H1 (cell line): Measurements from ENCODE around the gene UXT.

Experiments
- EZH2 ChIP-seq: fragments of 200-600 bp; sonication (generic); IDR thresholded peaks from 2 replicates; pipeline ENCODE4 v1.7.1; 2012; ENCODE audit warnings: low read depth, mild to moderate bottlenecking, moderate library complexity, low read length, inconsistent platforms; ENCODE audit not compliant: severe bottlenecking
- NRF1 ChIP-seq: IDR thresholded peaks from 2 replicates; pipeline ENCODE4 v1.6.1; 2011; ENCODE audit warnings: mild to moderate bottlenecking, low read depth, low read length, improper control_type of control experiment
- SUZ12 ChIP-seq: fragments of 200-600 bp; sonication (generic); IDR thresholded peaks from 2 replicates; pipeline ENCODE4 v1.6.1; 2012; ENCODE audit warnings: mild to moderate bottlenecking, inconsistent platforms, low read length, moderate library complexity, mixed read lengths

DNA sequence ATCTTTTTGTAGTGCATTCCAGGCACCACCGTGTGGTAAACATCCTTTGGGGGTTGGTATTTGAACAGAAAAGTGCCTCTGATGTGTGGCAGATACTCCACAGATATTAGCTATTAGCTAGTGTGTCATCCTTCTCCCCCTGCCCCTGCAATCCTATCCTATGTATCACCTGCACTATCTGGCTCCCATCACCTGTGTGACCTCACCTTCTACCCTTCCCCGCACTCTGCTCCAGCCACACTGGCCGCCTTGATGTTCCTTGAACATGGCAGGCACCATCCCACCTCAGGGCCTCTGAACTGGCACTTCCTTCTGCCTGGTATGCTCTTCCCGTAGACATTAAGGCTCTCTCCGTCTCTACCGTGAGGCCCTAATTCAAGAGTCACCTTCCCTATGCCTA lies 12.3 kb downstream of the UXT start:
- TF ChIP-seq EZH2 = no peak
- no peak for TF ChIP-seq SUZ12
- TF ChIP-seq NRF1 = no peak
